Frontal cortex (tissue), 4 donors: ENCODE measurements around the gene TNF. TPM values are rescaled to one million over a fixed set of nuclear protein-coding genes. Genes with fewer than 3 reads are reported as not detected.

Source experiments
- DNase-seq, 2 donors: peaks; one replicate each; pipeline ENCODE4 v3.0.0; 2012; ENCODE audit warnings: low spot score in 2 of 2
- FAIRE-seq: peaks from 2 replicates; lab custom pipeline; 2012; peaks lifted over from hg19 to GRCh38; lab: Jason Lieb, UNC
- total RNA-seq: library from RNA; depleted of rRNA; stranded (reverse); fragments of >200 nt; gene quantifications from one replicate; pipeline ENCODE4 v1.2.3, GENCODE V29; 2014
- donor health status: control.
- donor health status: control.
- donor health status: control.

TNF gene
- not detected for total RNA-seq

- no peak for FAIRE-seq
- DNase-seq, result no peak
Observed at GRCh38 chr6:31575335-31575901, at the start of gene TNF. TNF (plus strand) TSS chr6:31575565; CDS start chr6:31575742, 177 bp downstream.

- FAIRE-seq (no peak), DNase-seq (no peak)
Observed at GRCh38 chr6:31525932-31526591, 49.3 kb upstream of the TNF start.

GRCh38 chr6:31528307-31528777 lies 47.0 kb upstream of the TNF start:
- FAIRE-seq, result no peak
- DNase-seq, result no peak

- no peak for FAIRE-seq
- DNase-seq, result no peak
Observed at GRCh38 chr6:31528821-31529328, 46.5 kb upstream of the TNF start, which contains the start of gene MCCD1. MCCD1 (plus strand) TSS chr6:31528962; CDS start chr6:31529015, 53 bp downstream.

- FAIRE-seq (no peak), DNase-seq (no peak)
Observed at GRCh38 chr6:31529329-31530150, 45.8 kb upstream of the TNF start.

- DNase-seq (no peak), FAIRE-seq (no peak)
Observed at GRCh38 chr6:31530659-31531058, 44.7 kb upstream of the TNF start.

DNA sequence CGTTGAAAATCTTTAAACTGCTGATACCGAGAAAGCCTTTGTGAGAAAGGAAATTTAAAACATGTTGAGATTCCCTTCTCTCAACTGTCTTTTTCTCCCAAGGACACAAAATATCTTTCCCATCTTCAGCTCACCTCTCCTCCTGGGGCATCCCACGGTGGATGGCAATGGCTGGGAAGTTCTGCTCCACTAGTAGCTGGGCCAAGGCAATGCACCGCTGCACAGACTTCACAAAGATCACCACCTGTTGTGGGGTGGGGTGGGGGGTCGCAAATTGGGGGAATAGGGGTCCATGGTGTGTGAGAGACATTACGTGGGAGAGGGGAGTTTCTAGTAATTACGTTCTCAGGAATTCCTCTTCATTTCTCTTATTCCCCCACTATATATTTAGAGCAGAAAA lies 44.2 kb upstream of the TNF start:
- FAIRE-seq (no peak), DNase-seq (no peak)

- no peak for FAIRE-seq
Observed at GRCh38 chr6:31531771-31532643, 43.4 kb upstream of the TNF start.

GRCh38 chr6:31532644-31533454 lies 42.5 kb upstream of the TNF start:
- FAIRE-seq, result no peak

More at GRCh38 chr6:31531771-31532643, 43.4 kb upstream of the TNF start:
- DNase-seq, result no peak

GRCh38 chr6:31533455-31533841 lies 41.9 kb upstream of the TNF start:
- DNase-seq (no peak), FAIRE-seq (no peak)

More at GRCh38 chr6:31532644-31533454, 42.5 kb upstream of the TNF start:
- DNase-seq, result no peak

DNA sequence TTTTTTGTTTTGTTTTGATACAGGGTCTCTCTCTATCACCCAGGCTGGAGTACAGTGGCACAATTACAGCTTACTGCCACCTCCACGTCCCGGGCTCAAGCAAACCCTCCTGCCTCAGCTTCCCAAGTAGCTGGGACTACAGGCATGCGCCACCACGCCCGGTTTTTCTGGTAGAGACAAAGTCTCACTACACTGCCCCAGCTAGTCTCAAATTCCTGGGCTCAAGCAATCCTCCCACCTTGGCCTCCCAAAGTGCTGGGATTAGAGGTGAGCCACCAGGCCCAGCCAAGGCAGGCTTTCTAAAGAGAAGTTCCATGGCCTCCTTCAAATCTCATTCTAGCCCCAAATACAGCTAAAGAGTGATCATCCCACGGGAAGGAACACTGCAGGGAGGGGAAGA lies 41.4 kb upstream of the TNF start:
- no peak for FAIRE-seq
- no peak for DNase-seq

- no peak for DNase-seq
- no peak for FAIRE-seq
Observed at GRCh38 chr6:31534521-31535040, 40.8 kb upstream of the TNF start.

DNA sequence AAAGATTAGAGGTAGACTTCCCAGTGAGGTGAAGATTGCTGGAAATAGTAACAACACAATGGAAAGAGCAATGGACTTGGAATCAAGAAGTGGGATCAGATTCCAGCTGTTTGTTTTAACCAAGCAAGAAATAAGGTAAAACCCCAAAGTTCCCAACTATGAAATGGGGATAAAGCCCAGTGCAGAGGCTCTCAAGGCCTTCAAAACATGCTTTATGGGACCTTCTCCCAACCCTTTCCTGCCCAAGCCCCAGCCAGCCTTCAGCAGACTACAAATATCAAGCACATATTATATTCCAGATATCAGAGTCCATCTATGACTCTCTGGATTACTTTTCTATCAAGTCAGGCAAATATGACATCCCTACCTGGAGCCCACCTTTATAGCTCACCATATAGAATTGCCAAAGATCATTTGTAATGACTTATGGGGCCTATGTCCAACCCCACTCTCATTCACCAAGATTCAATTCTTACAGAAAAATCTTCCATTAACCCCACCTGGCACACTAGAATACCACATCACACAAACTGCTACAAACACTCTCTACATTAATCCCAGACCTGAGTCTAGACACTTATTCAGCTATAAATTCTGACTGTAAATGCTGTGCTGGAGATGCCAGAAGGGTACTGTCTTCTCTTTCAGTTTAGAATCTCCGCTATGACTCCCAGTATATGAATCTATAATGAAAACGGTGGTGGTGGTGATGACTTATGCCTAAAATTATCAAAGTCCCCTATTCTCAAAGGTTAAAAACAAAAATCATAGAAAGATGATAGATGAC lies 39.6 kb upstream of the TNF start:
- no peak for FAIRE-seq
- DNase-seq, result no peak

GRCh38 chr6:31538805-31539400 lies 36.5 kb upstream of the TNF start:
- DNase-seq (no peak), FAIRE-seq (no peak)

DNA sequence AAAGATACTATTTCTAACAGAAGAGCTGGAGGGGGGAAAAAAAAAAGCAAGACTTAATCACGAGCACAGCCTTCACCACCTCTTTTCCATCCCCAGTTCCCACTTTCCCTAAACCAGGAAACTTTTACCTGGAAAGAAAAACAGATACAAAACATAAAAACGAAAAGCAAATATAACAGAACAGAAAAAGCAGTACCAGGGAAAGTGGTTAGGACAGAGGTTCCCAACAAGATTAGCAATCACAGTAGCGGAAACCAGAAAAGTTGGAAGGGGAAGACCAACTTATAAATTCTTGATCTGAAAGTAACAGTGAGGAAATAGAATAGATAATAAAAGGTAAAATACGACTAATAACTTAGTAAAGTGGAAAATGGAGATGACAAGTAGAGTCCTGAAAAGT lies 34.7 kb upstream of the TNF start:
- no peak for FAIRE-seq

GRCh38 chr6:31541059-31541657 lies 34.2 kb upstream of the TNF start:
- no peak for DNase-seq
- no peak for FAIRE-seq

More for the DNA sequence above, 34.7 kb upstream of the TNF start:
- DNase-seq, result no peak
